NCI-H446 treated with DMSO at 0.1 percent for 48 hours (cell line): ENCODE results near the gene GLP1R.

Source experiments
- DNase-seq: peaks from one replicate; lab custom pipeline; 2025; lab: John Stamatoyannopoulos, UW

Gene GLP1R

DNA sequence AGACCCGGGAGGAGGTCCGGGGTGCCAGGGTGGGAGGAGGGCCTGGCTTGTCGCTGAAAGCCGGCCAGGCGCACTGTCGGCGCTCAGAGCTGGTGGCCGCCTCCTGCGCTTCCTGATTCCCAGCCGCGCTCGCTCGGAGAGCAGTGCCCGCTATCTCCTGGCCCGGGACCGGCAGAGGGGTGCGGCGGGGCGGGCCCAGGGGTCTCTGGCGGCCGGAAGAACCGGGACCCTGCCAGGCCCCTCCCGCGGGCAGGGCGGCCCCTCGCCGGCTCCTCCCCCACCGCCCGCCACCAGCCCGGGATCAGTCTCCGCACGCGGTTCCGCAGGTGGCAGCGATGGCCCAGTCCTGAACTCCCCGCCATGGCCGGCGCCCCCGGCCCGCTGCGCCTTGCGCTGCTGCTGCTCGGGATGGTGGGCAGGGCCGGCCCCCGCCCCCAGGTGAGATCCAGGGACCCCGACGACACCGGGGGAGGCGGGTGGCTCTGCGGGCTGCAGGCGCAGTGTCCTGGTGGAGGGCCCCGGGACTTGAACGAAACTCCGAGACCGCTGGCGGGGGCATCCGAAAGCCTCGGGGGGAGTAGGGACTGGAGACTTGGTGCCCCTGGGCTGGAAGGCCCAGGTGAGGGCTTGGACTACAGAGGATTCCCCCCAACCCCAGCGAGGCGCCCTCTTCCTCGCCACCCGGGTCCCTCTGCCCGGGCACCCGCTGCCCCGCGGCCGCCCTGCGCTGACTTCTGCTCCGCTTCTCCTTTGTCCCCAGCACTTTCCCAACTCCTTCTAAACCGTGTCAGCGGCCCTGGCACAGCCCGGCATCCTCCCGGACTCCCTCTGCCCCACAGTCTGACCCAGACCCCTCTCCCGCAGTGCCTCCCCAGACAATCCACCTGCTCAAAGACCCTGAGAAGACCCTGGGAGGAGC lies at the start of gene GLP1R:
GLP1R (plus strand) TSS at position 301 of the 919 bp plus-strand sequence; CDS start at position 361, 60 bp downstream.
- DNase-seq, result no peak

DNA sequence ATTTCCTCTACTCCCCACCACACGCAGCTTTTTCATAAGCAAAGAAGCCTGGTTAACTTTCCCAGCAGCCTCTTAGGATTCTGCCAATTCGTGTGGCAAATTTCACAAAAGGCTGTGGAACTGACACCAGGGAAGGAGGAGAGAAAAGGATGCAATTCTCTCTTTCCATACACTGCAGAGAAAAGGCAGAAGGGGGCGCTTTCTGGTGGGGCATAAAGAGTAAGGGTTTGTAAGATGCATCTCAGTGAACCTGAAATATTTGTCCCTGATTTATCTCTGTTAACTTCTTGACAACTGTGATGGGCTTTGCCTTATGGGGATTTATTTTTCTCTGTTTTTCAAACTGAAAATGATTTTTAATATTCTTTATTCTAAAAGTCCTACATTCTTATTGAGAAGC lies 45.5 kb upstream of the GLP1R start:
- DNase-seq, result no peak

DNA sequence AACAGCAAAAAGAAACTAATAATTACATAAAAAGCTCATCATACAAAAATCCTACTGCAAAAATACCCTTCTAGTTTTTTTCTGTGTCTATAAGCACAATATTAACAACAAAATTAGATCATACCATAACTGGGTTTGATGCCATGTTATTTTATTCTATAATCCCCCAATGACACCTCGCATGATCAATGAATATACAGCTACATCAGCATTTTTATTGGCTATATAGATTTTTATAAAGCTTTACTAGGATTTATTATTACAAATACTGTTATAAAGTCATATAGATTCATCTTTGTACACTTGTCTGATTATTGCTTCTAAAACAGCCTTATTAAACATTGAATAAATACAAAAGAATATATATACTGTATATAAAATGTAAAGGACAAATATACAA lies 45.1 kb upstream of the GLP1R start:
- DNase-seq, result no peak

DNA sequence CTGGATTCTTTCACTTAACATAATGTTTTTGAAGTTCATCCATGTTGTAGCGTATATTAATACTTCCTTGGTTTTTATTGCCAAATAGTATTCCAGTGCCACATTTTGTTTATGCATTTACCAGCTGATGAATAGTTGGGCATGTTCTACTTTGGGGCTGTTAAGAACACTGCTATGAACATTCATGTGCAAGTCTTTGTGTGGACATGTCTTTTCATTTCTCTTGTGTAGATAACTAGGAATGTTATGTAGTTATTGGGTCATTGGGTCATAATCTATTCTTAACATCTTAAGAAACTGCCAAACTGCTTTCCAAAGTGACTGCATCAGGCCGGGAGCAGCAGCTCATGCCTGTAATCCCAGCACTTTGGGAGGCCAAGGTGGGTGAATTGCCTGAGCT lies 43.8 kb upstream of the GLP1R start:
- no peak for DNase-seq

DNA sequence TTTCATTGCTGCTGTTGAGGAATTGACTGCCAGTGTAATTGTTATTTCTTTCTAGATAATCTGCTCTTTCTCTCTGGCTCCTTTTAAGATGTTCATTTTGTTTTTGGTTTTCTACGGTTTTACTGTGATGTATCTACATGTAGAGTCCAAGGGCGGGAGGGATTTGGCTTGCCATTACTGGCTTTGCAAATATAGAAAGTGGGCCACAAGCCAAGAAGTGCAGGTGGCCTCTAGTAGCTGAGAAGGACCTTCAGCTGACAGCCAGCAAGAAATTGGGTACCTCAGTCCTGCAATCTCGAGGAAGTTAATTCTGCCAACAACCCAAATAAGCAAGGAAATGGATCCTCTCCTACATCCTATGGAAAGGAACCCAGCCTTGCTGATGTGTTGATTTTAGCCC lies 42.8 kb upstream of the GLP1R start:
- peak; percentile 44 for DNase-seq

- DNase-seq, result no peak
Observed at GRCh38 chr6:39007575-39007974, 41.0 kb upstream of the GLP1R start.

GRCh38 chr6:39008737-39009136 lies 39.8 kb upstream of the GLP1R start:
- no peak for DNase-seq

DNA sequence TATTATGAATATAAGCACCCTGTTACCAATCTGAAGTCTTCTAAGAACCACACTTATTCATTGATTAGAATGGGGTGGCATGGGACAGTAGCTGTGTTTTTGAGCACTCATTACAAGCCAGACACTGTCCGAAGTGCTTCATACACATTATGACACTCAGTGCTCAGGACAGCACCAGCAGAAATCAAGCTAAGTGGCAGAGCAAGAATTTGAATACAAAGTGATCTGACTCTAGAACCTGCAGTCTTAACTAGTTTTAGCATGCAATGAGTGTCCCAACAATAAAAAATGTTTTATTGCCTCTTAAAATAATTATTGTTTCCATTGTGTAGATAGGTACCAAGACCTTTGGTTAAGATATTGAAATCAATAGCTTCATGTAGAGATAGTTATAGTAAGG lies 39.1 kb upstream of the GLP1R start:
- no peak for DNase-seq

DNA sequence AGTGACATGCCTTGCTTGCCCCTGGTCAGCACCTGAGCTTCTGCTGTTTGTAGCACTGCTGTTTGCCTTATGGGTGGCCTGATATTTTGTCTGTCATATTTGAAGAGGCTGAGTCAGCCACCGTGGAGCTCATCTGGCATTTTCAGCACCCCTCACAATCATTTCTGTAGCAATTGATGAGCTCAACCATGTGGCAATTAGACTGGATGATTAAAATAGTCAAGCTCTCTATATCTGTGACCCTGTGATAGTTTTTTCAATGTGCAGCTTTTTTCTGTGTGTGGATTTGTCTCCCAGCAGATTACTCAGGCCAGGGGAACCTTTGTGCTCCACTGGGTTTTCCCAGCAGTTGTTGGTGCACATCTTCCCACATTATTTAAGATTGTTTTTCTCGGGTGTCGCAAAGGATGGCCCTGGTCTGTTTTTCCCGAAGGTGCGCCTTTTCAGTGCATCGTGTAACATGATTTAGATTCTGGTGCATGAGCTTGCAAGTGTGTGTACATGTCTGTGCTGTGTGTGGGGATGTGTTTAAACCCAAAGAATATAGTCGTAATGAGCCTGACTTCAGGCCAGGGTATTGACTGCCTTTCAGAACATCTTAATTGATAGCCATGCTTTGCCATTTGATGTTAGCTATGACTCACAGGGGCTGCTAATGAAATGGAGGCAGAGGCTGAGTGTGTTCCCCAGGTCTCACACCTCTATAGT lies 31.6 kb upstream of the GLP1R start:
- DNase-seq, result no peak

DNA sequence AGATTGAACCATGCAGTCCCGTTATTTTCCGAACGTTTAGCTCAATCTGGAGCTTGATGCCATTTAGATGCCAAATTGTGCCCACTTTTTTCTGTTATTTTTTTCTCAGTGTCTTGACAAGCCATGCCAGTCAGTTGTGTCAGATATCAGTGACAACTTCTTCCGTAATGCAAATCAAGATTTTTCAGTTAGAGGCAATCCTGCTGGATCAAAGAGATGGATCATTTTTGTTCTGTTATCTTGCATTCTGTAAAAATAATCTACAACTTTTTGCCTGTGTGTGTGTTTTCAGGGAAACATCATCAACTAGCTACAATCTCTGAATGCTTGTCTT lies 31.1 kb upstream of the GLP1R start:
- no peak for DNase-seq

- DNase-seq, result no peak
Observed at GRCh38 chr6:39018103-39018502, 30.5 kb upstream of the GLP1R start.

DNA sequence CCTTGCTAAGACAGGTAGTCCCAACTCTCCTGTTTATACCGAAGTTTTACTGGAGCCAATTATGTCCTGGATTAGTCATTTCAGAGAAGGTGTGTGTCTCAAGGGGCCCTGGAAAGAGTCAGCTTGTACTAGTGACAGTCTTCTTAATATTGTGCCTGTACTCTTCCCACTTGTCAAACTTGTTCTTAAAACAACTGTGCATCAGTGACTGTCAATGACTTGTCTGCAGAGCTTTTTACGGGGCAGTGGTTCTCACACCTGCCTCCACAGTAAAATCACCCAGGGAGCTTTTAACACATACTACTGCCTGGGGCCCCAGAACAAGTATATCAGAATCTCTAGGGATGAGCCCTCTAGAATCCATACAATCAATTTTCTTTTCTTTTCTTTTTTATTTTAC lies 28.4 kb upstream of the GLP1R start:
- DNase-seq, result no peak

- no peak for DNase-seq
Observed at GRCh38 chr6:39021041-39021440, 27.5 kb upstream of the GLP1R start.

- DNase-seq, result no peak
Observed at GRCh38 chr6:39021779-39022178, 26.8 kb upstream of the GLP1R start.

DNA sequence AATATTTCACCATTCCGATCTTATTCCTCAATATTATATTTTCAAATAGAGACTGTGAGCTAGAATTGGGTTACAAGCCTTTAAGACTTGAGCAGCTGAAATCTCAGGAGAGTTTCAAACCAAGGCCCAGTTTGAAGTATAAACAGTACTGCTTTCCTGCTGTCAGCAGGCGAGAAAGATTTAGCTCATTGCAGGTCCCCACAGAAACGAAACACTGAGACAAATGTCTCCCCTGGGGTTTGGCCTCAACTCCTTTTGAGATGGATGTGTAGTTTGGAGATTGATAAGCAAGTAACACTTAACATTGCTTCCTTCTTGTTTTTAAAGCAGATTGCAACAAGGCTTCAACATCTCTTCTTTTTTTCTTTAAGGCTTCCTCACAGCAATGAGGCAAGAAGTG lies 22.4 kb upstream of the GLP1R start:
- no peak for DNase-seq

- no peak for DNase-seq
Observed at GRCh38 chr6:39029156-39030011, 19.2 kb upstream of the GLP1R start.

GRCh38 chr6:39035681-39036080 lies 12.9 kb upstream of the GLP1R start:
- no peak for DNase-seq

DNA sequence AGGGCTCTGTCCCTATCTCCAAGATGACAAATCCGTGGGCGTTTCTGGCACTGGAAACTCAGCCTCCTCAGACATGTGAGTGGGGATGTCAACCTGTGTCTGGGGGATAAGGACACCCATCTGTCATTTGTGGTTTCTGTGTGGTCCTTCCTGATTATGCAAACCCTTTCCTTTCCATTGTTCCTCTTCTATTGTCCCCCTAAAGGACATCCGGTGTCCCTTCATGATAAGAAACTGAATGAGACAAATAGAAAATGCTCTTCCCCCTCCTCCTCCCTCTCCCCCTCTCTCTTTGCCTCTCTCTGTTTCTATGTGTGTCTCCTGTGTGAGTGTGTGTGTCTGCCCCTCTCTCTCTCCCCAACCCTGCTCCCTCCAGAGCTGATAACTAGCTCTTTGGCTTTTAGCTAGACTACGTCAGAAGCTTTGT lies 11.5 kb upstream of the GLP1R start:
- DNase-seq, result no peak

DNA sequence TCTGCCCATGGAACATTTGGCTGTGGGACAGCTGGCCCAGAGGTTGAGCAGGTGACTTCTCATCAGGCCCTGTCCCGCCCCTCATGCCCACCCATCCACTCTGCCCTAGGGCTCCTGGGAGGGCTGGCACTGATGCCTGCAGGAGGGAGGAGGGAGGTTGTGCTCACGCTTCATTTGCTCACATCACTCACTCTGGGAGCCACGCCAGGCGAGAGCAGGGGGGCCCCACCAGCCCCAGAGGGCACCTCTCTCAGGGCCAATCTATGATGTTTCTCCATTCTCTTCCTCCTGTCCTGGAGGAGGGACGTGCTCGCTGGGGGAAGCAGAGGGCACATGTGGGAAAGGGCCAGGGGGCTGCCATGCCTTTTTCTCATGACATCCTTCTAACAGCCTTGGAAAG lies 10.9 kb upstream of the GLP1R start:
- peak; percentile 53 for DNase-seq

GRCh38 chr6:39040080-39040673 lies 8.4 kb upstream of the GLP1R start:
- DNase-seq, result no peak

DNA sequence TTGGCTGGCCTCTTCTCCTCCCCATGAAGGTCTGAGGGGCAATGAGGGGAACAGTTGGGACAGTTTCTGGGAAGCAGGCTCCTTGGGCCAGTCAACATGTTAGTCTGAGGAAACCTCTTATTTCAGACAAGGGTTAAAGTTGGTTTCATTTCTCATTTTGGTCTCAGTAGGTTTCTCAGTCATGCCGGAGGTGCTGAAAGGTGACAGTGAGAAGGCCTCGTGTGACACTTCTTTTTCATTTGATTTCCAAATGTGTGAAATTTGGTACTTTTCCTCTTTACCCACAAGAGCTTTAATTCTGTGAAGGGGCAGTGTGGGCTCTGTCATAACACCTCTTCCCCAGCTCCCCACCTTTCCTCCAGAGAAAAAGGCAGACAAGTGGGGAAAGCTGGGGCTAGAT lies 7.5 kb upstream of the GLP1R start:
- DNase-seq, result no peak

DNA sequence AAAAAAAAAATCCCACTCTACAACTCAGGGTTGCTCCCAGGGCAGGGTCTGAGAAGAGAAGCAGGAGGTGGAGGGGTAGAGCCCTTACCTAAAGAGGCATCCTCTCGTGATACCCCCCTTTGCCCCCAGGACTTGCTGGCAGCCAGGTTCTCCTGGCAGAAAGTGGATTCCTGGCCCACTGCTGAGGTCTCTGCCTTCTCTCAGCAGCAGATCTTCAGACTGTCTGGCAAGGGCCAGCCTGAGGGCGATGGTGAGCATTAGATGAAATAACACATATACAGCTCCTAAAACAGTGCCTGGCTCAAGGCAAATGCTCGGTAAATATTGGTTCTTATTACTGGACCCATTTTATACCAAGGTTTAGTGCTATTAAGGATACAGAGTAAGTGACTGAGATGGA lies 4.8 kb upstream of the GLP1R start:
- no peak for DNase-seq
